Measurements from ENCODE around the gene MAPRE3.

MAPRE3 gene

DNA sequence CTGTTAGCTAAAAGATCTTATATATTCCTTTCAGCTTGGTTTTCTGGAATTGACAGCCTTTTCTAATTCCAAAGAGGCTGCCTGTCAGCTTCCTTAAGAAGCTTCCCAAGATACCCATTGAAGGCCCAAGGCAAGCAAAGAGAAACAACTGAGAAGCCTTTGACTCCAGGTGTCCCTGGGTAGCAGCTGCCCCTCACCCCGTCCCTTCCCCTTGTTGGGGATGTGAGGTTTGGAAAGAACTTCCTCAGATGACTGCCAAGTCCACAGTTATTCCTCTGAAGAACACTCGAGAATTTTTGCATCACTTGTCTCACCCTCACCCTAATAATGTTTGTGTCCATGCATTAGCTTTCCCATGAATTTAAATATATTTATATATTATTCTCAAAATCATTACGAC, 13.3 kb downstream of the MAPRE3 start:
- DNase-seq (ENCODE audit: low read depth), result no peak

DNA sequence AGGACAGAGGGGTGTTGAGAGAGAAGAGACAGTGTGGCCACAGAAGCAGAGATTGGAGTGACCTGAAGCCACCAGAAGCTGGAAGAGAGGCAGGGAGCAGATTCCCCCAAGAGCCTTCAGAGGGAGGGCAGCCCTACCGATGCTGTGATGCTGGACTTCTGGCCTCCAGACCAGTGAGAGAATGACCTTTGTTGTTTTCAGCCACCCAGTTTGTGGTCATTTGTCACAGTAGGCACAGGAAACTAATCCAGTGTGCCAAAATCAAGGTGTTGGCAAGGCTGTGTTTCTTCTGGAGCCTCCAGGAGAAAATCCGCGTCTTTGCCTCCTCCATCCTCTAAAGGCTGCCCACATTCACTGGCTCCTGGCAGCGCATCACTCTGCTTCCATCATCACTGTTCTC, 15.4 kb downstream of the MAPRE3 start:
- no peak for DNase-seq (ENCODE audit: low read depth)

DNA sequence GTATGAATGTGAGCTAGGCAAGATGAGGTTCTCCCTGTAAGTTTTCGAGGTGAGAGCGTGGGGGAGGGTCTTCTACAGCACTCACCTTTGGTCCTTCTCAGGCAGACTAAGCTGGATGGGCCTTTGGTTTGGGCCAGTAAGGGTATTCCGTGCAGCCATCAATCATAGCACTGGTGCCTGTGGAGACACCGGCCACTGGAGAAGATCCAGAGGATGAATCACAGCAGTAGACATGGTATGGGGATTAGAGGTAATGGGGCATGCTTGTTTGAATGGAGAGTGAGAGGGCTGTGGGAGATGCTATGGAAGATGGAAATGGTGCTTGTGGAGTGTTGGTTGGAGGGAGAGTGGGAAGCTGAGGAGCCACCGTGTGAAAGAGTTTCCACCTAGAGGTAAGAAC, 16.1 kb downstream of the MAPRE3 start:
- peak; percentile 58 for DNase-seq (ENCODE audit: low read depth)

DNA sequence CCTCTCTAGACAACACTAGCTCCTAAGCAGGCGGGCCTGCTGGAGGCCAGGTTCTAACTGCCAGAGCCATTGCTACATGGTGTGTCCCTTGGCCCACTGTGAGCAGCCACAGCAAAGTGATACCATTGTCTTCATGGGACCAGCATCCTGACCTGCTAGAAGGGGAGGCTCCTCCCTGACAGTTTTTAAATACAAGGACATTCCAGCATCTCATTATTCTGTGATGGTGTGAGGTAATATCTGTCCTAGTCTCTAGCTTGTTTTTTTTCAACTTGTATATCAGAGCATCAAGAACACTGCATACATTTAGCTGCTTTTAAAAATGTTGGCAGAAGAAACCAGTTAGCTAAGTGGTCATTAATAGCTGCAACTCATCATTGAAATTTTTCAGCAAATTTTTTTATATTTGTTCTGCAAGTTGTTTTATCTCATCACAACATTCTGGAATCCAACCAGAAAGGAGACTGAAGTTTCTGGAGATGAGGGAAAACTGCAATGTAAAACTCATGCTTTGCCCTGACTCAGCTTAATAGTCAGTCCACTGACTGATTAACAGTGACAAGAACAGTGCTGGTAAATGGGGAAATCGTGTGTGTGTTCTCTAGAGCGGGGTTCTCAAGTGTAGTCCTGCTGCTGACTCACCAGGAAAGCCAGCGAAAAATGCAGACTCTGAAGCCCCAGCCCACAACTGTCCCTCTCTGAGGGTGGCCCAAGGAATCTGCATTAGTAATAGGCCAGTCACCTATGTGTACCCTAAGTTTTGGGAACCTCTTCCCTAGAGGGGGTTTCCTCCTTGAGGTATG, 17.8 kb downstream of the MAPRE3 start:
- peak; percentile 93 for DNase-seq (ENCODE audit: low read depth)

DNA sequence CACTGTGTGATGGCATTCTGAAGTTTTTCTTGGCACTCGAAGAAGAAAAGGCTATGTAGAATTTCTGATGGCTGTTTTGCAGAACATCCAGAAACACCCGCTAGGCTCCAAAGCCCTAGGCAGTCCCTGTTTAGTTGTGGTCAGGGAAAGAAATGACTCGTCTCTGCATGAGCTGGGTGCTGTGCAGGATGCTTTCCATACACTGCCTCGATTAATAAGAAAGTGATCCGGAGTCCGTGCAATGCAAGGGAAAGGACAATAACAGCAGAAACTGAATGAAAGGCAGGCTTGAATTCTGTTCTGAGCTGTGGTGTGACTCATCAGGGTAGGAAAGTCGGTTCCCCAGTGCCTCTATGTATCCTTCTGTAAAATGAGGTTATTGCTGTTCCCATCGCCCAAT, 18.7 kb downstream of the MAPRE3 start:
- no peak for DNase-seq (ENCODE audit: low read depth)

DNA sequence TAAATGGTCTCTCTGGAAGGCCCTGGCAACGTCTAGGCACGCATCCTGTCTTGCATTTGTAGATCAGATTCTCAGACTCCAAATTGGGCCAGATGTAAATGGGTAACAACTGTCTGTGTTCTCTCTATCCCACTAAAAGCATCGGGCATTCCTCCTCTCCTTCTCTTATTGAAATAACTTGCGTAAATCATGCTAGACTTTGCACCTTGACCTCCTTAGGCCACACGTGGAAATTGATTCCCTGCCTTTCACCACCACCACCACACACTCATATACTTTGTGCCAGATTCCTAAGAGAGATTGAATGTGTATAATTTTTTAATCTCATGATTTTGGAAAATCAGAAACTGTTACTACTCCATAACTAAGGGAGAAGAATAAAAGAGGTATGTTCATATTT, 21.3 kb downstream of the MAPRE3 start:
- DNase-seq (ENCODE audit: low read depth), result no peak

DNA sequence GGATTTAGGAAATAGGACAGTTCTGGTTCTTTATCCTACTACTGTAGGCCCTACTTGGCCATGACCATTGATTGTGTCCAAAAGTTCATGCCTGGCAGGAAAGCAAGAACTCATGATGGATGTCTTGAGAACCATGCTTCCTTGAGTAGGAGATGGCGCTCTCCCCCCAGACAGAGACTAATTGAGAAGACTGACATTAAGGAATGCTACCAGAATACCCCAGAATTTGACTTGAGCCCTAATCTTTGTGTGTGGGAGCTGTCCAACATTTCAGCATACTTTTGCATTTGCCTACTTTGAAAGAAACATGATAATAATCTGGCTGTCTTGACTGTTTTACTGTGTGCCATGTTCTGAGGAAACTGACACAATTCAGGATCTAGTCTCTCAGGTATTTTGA, 23.3 kb downstream of the MAPRE3 start:
- no peak for DNase-seq (ENCODE audit: low read depth)

DNA sequence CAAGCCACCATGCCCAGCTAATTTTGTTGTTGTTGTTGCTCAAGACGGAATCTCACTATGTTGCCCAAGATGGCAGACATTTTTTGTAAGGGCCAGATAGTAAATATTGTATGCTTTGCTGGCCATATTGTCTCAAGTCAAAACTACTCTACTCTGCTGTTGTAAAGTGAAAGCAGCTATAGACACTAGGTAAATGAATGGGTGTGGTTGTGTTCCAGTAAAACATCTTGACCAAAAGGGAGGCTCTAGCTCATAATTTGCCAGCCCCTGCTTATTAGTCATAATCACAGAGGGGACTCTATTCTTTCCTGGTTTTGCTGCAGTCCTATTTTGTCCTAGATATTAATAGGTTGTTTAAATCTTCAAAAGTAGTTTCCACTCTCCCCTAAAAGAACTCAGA, 24.5 kb downstream of the MAPRE3 start:
- DNase-seq (ENCODE audit: low read depth), result no peak

DNA sequence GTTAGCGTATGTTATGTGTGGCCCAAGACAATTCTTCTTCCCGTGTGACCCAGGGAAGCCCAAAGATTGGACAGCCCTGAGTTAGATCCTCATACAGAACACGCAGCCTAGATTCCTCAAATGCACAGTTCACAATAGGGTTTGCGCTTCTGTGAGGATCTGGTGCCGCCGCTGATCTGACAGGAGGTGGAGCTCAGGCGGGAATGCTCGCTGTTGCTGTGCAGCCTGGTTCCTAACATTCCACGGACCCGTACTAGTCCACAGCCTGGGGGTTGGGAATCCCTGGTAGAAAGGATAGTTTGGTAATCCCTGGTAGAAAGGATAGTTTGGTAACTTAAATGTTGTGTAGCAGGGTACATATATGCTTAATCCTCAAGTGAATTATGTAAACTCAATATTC, 27.0 kb downstream of the MAPRE3 start:
- DNase-seq (ENCODE audit: low read depth), result no peak

DNA sequence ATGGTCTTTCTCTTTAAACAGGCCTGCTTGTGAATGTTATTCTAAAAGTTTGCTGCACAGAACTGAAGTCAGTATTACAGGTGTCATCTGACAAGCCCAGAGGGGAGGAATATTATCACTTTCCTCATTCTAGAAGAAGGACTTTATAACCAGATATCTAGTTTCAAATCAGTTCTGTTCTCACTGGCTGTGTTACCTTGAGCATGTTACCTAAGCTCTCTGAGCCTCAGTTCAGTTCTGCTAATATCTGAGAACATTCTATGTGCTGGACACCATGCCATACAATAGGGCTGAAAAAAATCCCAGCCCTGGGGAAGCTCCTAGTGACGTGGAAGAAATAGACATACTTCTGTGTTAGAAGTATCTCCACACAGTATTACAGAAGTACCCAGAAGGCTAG, 27.9 kb downstream of the MAPRE3 start:
- DNase-seq (ENCODE audit: low read depth), result no peak

DNA sequence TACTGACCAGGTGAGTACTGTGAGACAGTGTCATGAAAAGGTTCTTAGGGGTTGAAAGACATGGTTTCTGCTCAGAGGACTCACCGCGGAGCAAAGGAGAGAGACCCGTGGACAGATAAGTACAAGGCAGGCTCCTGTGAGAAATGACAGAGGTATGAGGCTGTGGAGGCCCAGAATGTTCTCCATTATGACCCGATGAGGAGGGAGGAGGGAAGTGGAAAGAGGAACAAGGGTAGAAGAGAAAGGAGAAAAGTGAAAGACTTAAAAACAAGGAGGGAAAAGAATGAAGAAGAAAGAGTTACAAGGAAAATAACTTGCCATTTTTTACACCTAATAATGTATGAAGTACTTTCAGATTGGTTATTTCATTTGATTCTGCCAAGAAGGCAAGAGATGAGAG, 29.8 kb downstream of the MAPRE3 start:
- no peak for DNase-seq (ENCODE audit: low read depth)

DNA sequence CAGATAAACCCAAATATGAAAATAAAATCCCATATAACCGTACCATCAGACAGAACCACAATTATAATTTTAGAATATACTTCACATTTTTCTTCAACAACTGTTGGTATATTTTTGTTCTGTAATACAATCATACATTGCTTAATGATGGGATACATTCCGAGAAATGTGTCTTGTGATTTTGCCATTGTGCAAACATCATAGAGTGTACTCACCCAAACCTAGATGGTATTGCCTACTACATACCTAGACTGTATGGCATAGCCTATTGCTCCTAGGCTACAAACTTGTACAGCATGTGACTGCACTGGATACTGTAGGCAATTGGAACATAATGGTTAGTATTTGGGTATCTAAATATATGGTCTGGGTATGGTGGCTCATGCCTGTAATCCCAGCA, 30.6 kb downstream of the MAPRE3 start:
- DNase-seq (ENCODE audit: low read depth), result no peak

DNA sequence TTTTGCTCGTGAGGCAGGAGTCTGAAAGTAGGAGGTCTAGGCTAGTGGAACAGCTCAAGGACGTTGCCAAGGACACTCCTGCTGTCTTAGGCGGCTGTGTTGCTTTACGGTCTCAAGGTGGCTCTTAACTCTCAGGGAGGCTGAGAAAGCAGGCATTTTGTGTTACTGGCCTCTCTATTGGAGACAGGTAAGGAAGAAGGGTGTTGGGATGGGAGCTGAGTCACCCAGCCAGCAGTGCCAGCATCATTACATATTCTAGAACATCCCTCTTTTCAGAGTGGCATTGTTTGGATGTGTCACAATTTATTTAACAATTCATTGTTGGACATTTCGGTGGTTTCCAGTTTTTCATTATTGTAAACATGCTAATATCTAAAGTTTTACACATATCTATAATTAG, 31.5 kb downstream of the MAPRE3 start:
- DNase-seq (ENCODE audit: low read depth), result no peak

DNA sequence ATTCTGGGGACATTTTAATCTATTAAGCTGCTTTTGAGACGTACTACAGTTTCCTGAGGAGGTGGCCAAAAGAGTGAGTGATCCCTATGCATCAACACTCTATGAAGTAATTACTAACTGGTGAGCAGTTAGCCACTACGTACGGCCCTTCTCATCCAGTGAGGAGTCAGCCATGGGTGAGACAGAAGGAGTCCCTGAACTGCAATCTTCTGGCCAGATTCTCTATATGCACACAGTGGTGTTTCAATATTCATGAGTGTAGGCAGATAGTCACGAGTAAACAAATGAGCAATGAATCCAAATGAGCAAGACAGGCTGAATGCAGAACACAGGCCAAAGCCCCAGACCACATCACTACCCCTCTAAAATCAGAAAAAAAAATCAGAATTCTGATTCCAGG, 32.6 kb downstream of the MAPRE3 start:
- no peak for DNase-seq (ENCODE audit: low read depth)

DNA sequence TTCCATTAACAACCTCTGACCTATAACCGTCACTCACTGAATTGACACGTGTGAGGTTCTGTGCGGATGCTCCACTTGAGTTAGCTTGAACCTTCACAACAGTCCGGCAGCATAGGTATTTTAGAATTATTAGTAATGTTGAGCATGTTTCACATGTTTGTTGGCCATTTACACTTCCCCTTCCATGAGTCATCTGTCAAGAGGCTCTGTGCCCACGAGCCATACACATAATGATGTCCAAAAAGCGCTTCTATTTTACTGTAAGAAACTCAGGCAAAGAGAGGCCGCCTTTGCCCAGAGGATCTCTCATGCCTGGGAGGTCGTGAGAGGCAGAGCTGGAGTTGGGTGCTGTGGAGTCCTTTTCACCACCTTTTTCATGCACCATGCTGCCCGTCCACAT, 33.4 kb downstream of the MAPRE3 start:
- DNase-seq (ENCODE audit: low read depth), result peak; percentile 61

DNA sequence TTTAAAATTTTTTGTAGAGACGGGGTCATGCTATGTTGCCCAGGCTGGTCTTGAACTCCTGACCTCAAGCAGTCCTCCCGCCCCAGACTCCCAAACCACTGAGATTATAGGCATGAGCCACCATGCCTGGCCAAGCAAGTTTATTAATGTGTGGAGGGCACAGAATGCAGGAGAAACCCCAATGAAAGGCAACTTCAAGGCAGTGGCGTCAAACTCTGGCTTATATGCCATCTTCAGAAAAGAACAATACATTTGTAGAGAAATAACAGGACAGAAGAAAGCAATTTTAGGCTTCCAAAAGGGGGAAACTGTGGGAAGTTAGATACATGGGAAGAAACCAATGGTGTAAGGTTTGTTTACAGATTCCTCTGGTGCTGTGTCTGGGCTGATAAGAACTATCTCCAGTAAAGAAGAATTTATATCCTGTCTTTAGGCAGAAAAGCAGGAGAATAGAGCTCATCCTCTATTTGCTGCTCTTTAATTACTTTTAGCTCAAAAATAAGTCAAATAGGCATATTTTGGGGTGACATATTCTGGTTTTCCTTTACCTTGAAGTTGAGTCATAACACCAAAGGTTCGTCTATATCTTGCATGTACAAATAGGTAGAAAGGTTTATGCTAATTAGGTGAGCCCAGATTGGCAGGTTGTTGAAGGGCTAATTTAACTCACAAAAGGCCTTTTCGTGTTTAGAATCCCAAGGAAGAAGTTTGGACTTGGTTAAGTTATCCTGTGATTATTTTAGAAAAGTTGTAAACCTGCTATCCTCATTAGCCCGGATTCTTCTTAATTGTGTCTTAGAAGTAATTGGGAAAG, 36.4 kb downstream of the MAPRE3 start:
- DNase-seq (ENCODE audit: low read depth), result no peak

DNA sequence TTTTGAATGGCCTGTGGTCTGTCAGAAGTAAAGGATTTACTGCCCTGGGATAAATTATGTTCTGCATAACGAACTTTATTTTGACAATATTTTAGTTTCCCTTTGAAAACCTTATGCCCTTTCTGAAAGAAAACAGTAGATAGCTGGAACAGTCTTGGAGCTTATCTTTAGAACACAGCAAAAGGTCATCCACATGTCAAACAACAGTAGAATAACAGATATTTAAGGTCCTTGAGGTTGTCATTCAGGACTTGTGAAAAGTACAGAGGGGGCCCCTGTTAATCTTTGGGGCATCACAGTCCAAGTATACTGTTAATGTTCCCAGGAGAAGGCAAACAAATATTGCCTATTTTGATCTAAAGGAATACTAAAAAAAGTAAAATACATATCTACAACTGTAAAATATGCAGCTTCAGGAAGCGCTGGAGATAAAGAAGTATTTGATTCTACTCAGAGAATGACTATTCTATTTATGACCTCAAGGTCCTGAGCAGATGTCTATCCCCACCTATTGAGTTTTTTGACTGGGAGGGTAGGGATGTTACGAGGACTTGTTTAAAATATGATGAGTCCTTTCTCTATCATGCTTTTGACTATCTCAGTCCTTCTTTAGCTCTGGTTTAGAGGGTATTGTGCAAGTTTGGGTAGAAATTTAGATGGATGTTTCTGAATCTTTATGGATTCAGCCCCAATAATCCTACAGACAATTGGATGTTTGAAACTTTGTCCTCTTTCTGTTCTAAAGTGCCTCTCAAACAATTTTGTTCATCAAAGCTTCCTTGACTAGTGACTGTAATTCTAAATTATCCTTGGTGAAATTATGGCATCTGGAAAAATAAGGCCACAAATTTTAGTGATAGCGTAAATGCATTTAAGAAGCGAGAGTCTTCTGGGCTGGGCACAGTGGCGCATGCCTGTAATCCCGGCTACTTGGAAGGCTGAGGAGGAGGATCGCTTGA, 37.3 kb downstream of the MAPRE3 start:
- no peak for DNase-seq (ENCODE audit: low read depth)

DNA sequence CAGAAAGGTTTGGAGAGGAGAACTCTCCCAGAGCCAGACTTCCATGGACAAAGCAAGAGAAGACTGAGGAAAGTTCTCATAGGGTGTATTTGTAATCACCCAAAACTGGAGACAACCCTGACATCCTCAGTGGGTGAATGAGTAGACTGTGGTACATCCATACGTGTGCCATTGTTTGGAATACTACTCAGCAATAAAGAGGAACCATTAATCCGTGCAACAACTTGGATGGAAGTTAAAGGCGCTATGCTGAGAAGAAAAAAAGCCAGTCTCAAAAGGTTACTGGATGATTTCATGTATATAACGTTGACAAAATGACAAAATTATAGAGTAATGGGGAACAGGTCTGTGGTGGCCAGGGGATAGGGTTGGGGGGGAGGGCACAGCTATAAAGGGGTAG, 38.2 kb downstream of the MAPRE3 start:
- no peak for DNase-seq (ENCODE audit: low read depth)

DNA sequence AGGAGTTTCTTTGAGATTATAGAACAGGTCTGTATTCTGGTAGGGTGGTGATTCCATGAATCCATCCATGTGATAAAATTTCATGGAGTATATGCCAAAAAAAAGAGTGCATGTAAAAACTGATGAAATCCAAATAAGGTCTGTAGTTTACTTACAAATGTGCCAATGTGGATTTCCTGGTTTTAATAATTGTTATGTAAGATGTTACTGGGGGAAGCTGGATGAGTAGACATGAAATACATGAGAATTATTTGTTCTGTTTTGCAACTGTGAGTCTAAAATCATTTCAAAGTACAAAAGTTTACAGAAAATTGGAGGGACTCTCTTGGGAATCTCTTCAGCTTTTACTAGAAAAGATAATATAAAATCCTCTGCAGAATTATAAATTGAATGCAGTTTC, 38.6 kb downstream of the MAPRE3 start:
- no peak for DNase-seq (ENCODE audit: low read depth)

DNA sequence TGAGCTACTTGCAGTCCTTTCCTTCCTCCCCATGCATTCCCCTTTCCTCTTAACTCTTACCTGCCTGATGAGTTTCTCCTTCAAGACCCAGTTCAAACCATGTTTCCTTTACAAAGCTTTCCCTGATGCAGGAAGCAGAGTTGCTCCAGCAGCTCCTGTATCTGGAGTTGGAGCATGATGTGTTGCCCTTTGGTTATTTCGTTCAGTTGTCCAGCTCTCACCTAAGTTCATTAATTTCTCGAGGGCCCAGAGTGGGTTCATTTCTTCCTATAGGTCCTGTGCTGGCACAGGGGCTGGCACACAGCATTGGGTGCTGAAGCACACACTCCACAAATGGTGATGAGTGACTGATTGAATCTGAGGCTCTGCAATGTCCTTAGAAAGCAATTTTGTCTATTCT, 39.3 kb downstream of the MAPRE3 start:
- no peak for DNase-seq (ENCODE audit: low read depth)

DNA sequence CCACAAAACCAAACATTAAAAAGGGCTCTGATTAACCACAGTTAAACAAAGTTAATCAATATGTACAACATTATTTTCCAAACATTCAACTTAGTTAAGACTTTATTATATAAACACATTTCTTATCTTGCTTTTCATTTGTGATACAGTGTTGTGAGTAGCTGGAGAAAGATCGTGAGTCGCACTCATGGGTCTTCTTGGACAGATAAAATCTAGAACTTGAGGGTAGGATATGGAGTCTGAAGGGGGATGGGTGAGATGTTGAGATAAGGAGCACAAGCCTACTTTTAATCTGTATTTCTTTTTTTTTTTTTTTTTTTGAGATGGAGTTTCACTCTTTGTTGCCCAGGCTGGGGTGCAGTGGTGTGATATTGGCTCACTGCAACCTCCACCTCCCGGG, 39.7 kb downstream of the MAPRE3 start:
- DNase-seq (ENCODE audit: low read depth), result no peak

DNA sequence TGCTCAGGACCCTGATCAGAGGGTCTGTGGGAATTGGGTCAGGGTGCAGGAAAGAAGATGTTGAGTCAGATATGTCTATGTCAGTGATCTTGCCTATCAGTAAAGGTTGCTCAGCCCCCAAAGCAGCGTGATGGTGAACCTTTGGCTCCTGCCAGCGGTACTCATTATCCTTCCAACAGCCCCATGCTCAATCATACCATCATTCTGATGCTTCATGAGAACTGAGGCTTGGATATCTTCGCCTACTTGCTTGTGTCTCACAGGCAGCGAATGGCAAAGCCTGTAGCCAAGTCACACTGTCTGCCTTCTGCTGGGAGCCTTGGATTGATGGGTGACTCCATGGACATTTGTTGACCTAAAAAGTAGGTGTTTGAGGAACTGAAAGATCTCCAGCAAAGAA, 43.3 kb downstream of the MAPRE3 start:
- no peak for DNase-seq (ENCODE audit: low read depth)

Data from amniotic epithelial cell (primary cell).